K562 (cell line): ENCODE data around the gene TTC27. TPM values are rescaled to one million over a fixed set of nuclear protein-coding genes. Genes with fewer than 3 reads are reported as not detected.

Experiments used
- AFF1 ChIP-seq, 2 experiments: fragments of 450-650 bp; IDR thresholded peaks; 2 replicates each; pipeline ENCODE4 v1.6.1; 2018; ENCODE audit warnings: mild to moderate bottlenecking in 2 of 2, low read depth in 1 of 2; ENCODE audit not compliant: partially characterized antibody in 2 of 2
- ARNT ChIP-seq, 2 experiments: fragments of 450-650 bp; IDR thresholded peaks; 2 replicates each; pipeline ENCODE4 v1.6.1; 2016; ENCODE audit warnings: mild to moderate bottlenecking in 1 of 2
- BCLAF1 ChIP-seq, 2 experiments: fragments of 450-650 bp in 1 of 2; IDR thresholded peaks; 2 replicates each; pipeline ENCODE4 v1.6.1; 2011 to 2017; ENCODE audit warnings: low read depth in 2 of 2, antibody characterized with exemption in 1 of 2, borderline replicate concordance in 1 of 2, low read length in 1 of 2, mild to moderate bottlenecking in 1 of 2, mixed read lengths in 1 of 2; ENCODE audit not compliant: control insufficient read depth in 1 of 2
- KAT2B ChIP-seq: IDR thresholded peaks from one replicate; pipeline ENCODE4 v1.6.1; 2012; ENCODE audit warnings: low read depth, mild to moderate bottlenecking, control low read depth, inconsistent platforms, low read length, moderate library complexity
- PML ChIP-seq: IDR thresholded peaks from 2 replicates; pipeline ENCODE4 v1.6.1; 2012; ENCODE audit warnings: low read length, inconsistent platforms
- TAF1 ChIP-seq: IDR thresholded peaks from 2 replicates; pipeline ENCODE4 v1.6.1; 2011; ENCODE audit warnings: mild to moderate bottlenecking, low read length, moderate library complexity; ENCODE audit not compliant: insufficient read depth, control insufficient read depth, severe bottlenecking; ENCODE audit errors: extremely low read depth
- ZBTB11 ChIP-seq, 3 experiments: fragments of 200-800 bp in 1 of 3; fragments of 250-450 bp in 1 of 3; fragments of 450-650 bp in 1 of 3; sonication (Bioruptor Pico) in 1 of 3; sonication (Bioruptor generic) in 1 of 3; formaldehyde crosslinking in 1 of 3; IDR thresholded peaks; 2 replicates each; pipeline versions ENCODE4 v1.6.1 to v1.8.0; 2016 to 2022; ENCODE audit warnings: mild to moderate bottlenecking in 2 of 3, missing genetic modification characterization in 2 of 3, missing compliant biosample characterization in 1 of 3, moderate library complexity in 1 of 3
- ZBTB5 ChIP-seq: fragments of 450-650 bp; IDR thresholded peaks from 2 replicates; pipeline ENCODE4 v1.6.1; 2017; ENCODE audit warnings: antibody characterized with exemption
- ZHX1 ChIP-seq: fragments of 150-350 bp; conservative IDR thresholded peaks from 2 replicates; pipeline ENCODE4 v1.6.1; 2014; ENCODE audit warnings: low read length
- ZNF175 ChIP-seq: fragments of 200-800 bp; sonication (Bioruptor generic); IDR thresholded peaks from 2 replicates; pipeline ENCODE4 v1.6.1; 2016; ENCODE audit warnings: low read depth, mild to moderate bottlenecking, missing genetic modification characterization, missing compliant biosample characterization
- polyA plus RNA-seq, 8 experiments: library from polyadenylated mRNA; depleted of rRNA in 4 of 8; stranded (reverse) in 5 of 8; unstranded in 3 of 8; fragments of >200 nt; fragmentation: Nextera tagmentation in 2 of 8; fragmentation: Illumina TruSeq in 1 of 8; extraction: Ambion mirVana in 2 of 8; extraction: Trizol in 1 of 8; gene quantifications; 2 replicates each; pipeline versions ENCODE4 v1.2.1 to v1.2.3, GENCODE V29; 2011 to 2014; ENCODE audit warnings: inconsistent platforms in 1 of 8, missing spikeins in 1 of 8
- total RNA-seq, 7 experiments: library from RNA; depleted of rRNA in 6 of 7; stranded (reverse); fragments of >200 nt in 6 of 7; fragmentation: Illumina TruSeq in 2 of 7; extraction: Trizol in 2 of 7; gene quantifications; 2 replicates each; pipeline versions ENCODE4 v1.2.1 to v1.2.3, GENCODE V29; 2011 to 2021; ENCODE audit warnings: low replicate concordance in 1 of 7

The TTC27 gene
- total and polyA plus RNA-seq, 9 of the 15 experiments (the other 6 are each of a cell fraction or from before 2014, with no cell fraction given): 44.3 to 93.4 (median 57.3) TPM

GRCh38 chr2:32721376-32721775 lies 93.5 kb downstream of the TTC27 start (continued):
- no peak for TF ChIP-seq ZHX1
- no peak for TF ChIP-seq ZBTB5
- TF ChIP-seq ZNF175 (CRISPR knock-in tag): peak; percentile 52; the same call in 1 of the 2 replicates
- TF ChIP-seq ARNT (IDR thresholded peaks at IDR 0.05): peak; percentile 64 to 87; a peak in 2 of 4 replicates
- TF ChIP-seq ZBTB11 (CRISPR knock-in tag; IDR thresholded peaks at IDR 0.05): peak in 1 of 3 experiments; percentile 79; a peak in 2 of 6 replicates
- TF ChIP-seq BCLAF1 (IDR thresholded peaks at IDR 0.05; ENCODE audit: borderline replicate concordance in 1 of 2, control insufficient read depth in 1 of 2, low read depth in 2 of 2, low read length in 1 of 2): no peak
- TF ChIP-seq KAT2B: no peak
- TF ChIP-seq PML: peak; percentile 82
- peak in 1 of 2 experiments; percentile 44 for TF ChIP-seq AFF1 (IDR thresholded peaks at IDR 0.05; ENCODE audit: low read depth in 1 of 2, partially characterized antibody in 2 of 2)
- no peak for TF ChIP-seq TAF1
